Measurements from ENCODE around the gene CUTA. TPM values are rescaled to one million over a fixed set of nuclear protein-coding genes. Genes with fewer than 3 reads are reported as not detected.
A peak's percentile ranks its signal among the peaks of the same experiment; 100 is the strongest.

Gene CUTA
- total and polyA plus RNA-seq, 2 of the 13 experiments (the other 11 are each of a cell fraction or from before 2014, with no cell fraction given): 170 to 180 TPM

GRCh38 chr6:33454009-33454946 lies 36.4 kb upstream of the CUTA start, which contains the start of gene ZBTB9 (continued):
- TF ChIP-seq ZMAT3 (CRISPR knock-in tag; conservative IDR thresholded peaks at IDR 0.05): no peak
- TF ChIP-seq KDM1A (CRISPR knock-in tag; IDR thresholded peaks at IDR 0.05): 0 out of 2 replicates have a peak, but pooled peaks have one; percentile 25
- TF ChIP-seq ZFP36L1 (CRISPR knock-in tag; IDR thresholded peaks at IDR 0.05): peak; percentile 90; the same call in 1 of the 2 replicates
- no peak for TF ChIP-seq HDAC6 (IDR thresholded peaks at IDR 0.05; ENCODE audit: low read depth, low read length)
- 0 out of 2 replicates have a peak, but pooled peaks have one; percentile 0 for TF ChIP-seq ZNF878 (CRISPR knock-in tag; IDR thresholded peaks at IDR 0.05)
- TF ChIP-seq HNRNPK (IDR thresholded peaks at IDR 0.05; ENCODE audit: low read depth, low read length, poor library complexity, severe bottlenecking): no peak
- TF ChIP-seq MTF1 (CRISPR knock-in tag; IDR thresholded peaks at IDR 0.05): no peak
- TF ChIP-seq, protein P1, sequence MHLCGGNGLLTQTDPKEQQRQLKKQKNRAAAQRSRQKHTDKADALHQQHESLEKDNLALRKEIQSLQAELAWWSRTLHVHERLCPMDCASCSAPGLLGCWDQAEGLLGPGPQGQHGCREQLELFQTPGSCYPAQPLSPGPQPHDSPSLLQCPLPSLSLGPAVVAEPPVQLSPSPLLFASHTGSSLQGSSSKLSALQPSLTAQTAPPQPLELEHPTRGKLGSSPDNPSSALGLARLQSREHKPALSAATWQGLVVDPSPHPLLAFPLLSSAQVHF (CRISPR knock-in tag; IDR thresholded peaks at IDR 0.05): peak; percentile 85
- peak; percentile 45; the same call in 1 of the 2 replicates for TF ChIP-seq NKX3-1 (CRISPR knock-in tag; IDR thresholded peaks at IDR 0.05)
- TF ChIP-seq AGO1 (IDR thresholded peaks at IDR 0.05; ENCODE audit: low read depth, low read length, poor library complexity, severe bottlenecking): peak; percentile 36
- TF ChIP-seq EED (CRISPR knock-in tag; IDR thresholded peaks at IDR 0.05): peak; percentile 28; the same call in 1 of the 2 replicates
- no peak for TF ChIP-seq CBX2 (IDR thresholded peaks at IDR 0.05; ENCODE audit: low read depth, low read length)
- TF ChIP-seq CBX2 (CRISPR knock-in tag; IDR thresholded peaks at IDR 0.05; ENCODE audit: low read depth): no peak
- peak; percentile 85; the same call in 1 of the 2 replicates for TF ChIP-seq ZNF275 (CRISPR knock-in tag; IDR thresholded peaks at IDR 0.05; ENCODE audit: borderline replicate concordance)
- no peak; the same call in 1 of the 2 replicates for TF ChIP-seq ZNF3 (CRISPR knock-in tag; IDR thresholded peaks at IDR 0.05)
- TF ChIP-seq ZNF138 (CRISPR knock-in tag; IDR thresholded peaks at IDR 0.05; ENCODE audit: low read depth): peak; percentile 92
- peak; percentile 88 for TF ChIP-seq HNRNPL (IDR thresholded peaks at IDR 0.05; ENCODE audit: low read depth, low read length)
- TF ChIP-seq, protein P2, sequence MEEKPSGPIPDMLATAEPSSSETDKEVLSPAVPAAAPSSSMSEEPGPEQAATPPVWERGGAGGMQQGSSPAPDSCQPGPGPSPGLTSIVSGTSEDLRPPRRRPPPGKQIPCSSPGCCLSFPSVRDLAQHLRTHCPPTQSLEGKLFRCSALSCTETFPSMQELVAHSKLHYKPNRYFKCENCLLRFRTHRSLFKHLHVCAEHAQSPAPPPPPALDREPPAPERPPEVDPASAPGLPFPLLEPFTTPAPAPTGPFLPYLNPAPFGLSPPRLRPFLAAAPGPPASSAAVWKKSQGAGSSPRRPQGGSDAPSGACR (CRISPR knock-in tag; IDR thresholded peaks at IDR 0.05): 0 out of 2 replicates have a peak, but pooled peaks have one; percentile 65
- no peak for TF ChIP-seq ZNF773 (CRISPR knock-in tag; IDR thresholded peaks at IDR 0.05; ENCODE audit: borderline replicate concordance)
- peak; percentile 96 for TF ChIP-seq ZBTB2 (CRISPR knock-in tag; IDR thresholded peaks at IDR 0.05; ENCODE audit: low read depth)
- TF ChIP-seq TCF7L2 (IDR thresholded peaks at IDR 0.05; ENCODE audit: low read depth, low read length): no peak
- TF ChIP-seq RARA (CRISPR knock-in tag; IDR thresholded peaks at IDR 0.05): peak; percentile 35
- TF ChIP-seq ZNF451 (CRISPR knock-in tag; IDR thresholded peaks at IDR 0.05): no peak; the same call in 1 of the 2 replicates
- peak; percentile 82 for TF ChIP-seq ATF2 (CRISPR knock-in tag; IDR thresholded peaks at IDR 0.05)

All from HepG2 (cell line).